BLaER1 (cell line): ENCODE measurements around the gene PRKG1.
A peak's percentile ranks its signal among the peaks of the same experiment; 100 is the strongest.

Experiments
- H3K27ac ChIP-seq: shearing (Covaris generic); formaldehyde crosslinking; 2 replicates; pipeline ENCODE4 v1.8.1; 2022
- H3K27me3 ChIP-seq: shearing (Covaris generic); formaldehyde crosslinking; 2 replicates; pipeline ENCODE4 v1.8.1; 2022
- H3K36me3 ChIP-seq: shearing (Covaris generic); formaldehyde crosslinking; 2 replicates; pipeline ENCODE4 v1.8.1; 2022
- H3K4me1 ChIP-seq: shearing (Covaris generic); formaldehyde crosslinking; 2 replicates; pipeline ENCODE4 v1.8.1; 2022
- H3K4me2 ChIP-seq: shearing (Covaris generic); formaldehyde crosslinking; 2 replicates; pipeline ENCODE4 v1.8.1; 2022
- H3K4me3 ChIP-seq: shearing (Covaris generic); formaldehyde crosslinking; 2 replicates; pipeline ENCODE4 v1.8.1; 2022
- H3K9ac ChIP-seq: shearing (Covaris generic); formaldehyde crosslinking; 2 replicates; pipeline ENCODE4 v1.8.1; 2022
- H3K9me3 ChIP-seq: shearing (Covaris generic); formaldehyde crosslinking; 2 replicates; pipeline ENCODE4 v1.8.1; 2022
- H4K20me1 ChIP-seq: shearing (Covaris generic); formaldehyde crosslinking; 2 replicates; pipeline ENCODE4 v1.8.1; 2022
- Cebpa-rat ChIP-seq: shearing (Covaris generic); IDR thresholded peaks from 2 replicates; pipeline ENCODE4 v1.8.1; 2022

Gene PRKG1

DNA sequence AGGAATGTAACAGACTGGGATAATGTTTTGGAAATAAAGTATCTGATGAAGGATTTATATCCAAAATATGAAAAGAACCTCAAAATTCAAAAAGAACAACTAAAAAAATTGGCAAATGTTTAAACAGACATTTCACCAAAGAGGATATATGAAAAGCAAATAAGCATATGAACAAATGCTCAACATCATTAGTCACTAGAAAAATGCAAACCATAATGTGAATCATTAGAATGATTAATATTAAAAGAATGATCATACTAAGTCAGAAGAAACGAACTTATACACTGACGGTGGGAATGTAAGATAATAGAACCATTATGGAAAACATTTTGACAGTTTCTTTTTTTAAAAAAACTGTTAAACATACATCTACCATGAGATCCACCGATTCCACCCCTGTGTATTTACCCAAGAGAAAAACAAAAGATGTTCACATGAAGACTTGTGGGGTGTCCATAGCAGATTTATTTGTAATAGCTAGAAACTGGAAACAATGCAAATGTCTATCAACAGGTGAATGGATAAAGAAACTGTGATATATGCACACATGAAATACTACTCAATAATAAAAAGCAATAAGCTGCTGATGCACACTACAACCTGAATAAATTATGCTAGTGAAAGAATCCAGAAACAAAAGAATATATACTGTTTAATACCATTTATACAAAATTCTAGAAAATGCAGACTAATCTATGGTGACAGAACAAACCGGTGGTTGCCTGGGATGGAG is 35.7 kb downstream of the PRKG1 start:
- TF ChIP-seq Cebpa-rat, result no peak
- no peaks in the 10 kb centered on the region for H3K4me1 ChIP-seq
- H3K4me3 ChIP-seq, result no peak overlapping the region
- H3K4me2 ChIP-seq, result no peak overlapping the region
- no peaks in the 10 kb centered on the region for H4K20me1 ChIP-seq
- no peaks in the 10 kb centered on the region for H3K36me3 ChIP-seq
- H3K9me3 ChIP-seq, result no peaks in the 10 kb centered on the region
- no peak overlapping the region for H3K27ac ChIP-seq
- H3K9ac ChIP-seq, result no peak overlapping the region
- H3K27me3 ChIP-seq, result no peaks in the 10 kb centered on the region

DNA sequence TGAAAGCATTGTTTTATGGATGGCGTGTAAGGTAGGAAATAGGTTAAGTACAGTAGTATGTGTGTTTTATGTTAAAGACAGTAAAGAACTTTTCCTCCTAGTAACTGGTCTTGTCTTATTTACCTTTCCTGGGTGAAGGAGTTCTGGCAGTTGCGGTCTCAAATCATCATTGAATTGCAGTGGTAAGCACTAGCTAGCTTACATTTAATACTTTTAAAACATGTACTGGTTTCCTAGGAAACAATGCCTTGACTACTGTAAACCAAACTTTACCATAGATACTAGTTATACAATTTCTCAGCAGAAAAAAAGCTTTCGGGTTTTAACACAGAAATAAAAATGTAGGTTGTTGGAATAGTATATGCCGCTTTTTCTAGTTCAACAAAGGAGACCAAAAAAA is 37.7 kb downstream of the PRKG1 start:
- Histone ChIP-seq H3K36me3 (no peaks in the 10 kb centered on the region), H3K27ac (no peak overlapping the region), H3K4me3 (no peak overlapping the region), H3K4me1 (no peaks in the 10 kb centered on the region), H4K20me1 (no peaks in the 10 kb centered on the region), H3K27me3 (no peaks in the 10 kb centered on the region), H3K9me3 (no peaks in the 10 kb centered on the region), H3K9ac (no peak overlapping the region), H3K4me2 (no peak overlapping the region)
- TF ChIP-seq Cebpa-rat, result no peak

DNA sequence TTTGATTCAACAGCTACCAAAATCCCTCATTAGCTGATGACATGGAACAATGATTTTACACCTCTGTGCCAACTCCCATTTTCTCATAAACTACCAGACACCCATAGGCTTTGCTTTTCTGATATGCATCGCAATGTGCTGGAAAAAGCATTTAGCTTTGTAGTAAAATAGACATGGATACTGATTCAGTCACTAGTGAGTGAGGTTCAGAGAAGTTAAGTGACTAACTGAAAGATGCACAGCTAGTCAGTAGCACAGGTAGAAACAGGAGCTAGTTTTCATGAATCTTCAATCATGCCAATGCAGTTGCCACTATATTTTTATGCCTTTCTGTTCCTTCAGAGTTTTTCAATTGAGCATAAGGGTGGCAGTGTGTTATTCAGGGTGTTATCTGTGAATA is 38.7 kb downstream of the PRKG1 start:
- Histone ChIP-seq H3K4me3 (no peak overlapping the region), H3K27me3 (no peaks in the 10 kb centered on the region), H4K20me1 (no peaks in the 10 kb centered on the region), H3K4me1 (no peaks in the 10 kb centered on the region), H3K9ac (no peak overlapping the region), H3K36me3 (no peaks in the 10 kb centered on the region), H3K9me3 (no peaks in the 10 kb centered on the region), H3K4me2 (no peak overlapping the region), H3K27ac (no peak overlapping the region)
- TF ChIP-seq Cebpa-rat, result no peak

DNA sequence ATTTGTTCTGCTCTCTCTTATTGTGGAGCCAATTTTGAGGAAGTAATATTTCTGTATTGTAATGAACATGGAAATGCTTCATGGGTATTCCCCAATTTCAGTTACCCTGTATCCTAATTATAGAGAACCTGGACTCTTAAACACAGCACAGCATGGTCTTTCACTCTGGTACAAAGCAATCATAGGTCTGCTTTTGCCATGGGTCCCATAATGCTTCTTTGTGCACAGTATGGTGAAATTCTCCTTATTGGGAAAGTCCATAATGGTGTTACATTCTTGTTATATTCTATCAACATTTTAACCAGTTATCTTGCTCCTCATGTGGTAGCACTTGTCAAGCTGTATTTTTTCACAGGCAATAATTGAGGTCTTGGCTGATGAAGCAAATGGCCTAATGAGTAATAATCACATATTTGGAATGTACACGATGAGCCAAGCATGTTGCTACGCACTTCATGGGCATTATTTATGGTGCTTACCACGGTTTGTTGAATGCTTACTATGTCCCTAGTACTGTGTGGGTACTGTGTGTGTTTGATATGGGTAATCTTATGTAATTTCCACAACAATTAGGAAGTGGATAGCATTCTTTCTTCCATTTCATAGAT is 42.9 kb downstream of the PRKG1 start:
- Histone ChIP-seq H3K36me3 (no peaks in the 10 kb centered on the region), H3K27me3 (no peaks in the 10 kb centered on the region), H3K9ac (no peak overlapping the region), H3K4me2 (no peak overlapping the region), H3K9me3 (no peaks in the 10 kb centered on the region), H4K20me1 (no peaks in the 10 kb centered on the region), H3K27ac (no peak overlapping the region), H3K4me1 (peaks cover 18% of the 10 kb centered on the region), H3K4me3 (no peak overlapping the region)
- no peak for TF ChIP-seq Cebpa-rat

DNA sequence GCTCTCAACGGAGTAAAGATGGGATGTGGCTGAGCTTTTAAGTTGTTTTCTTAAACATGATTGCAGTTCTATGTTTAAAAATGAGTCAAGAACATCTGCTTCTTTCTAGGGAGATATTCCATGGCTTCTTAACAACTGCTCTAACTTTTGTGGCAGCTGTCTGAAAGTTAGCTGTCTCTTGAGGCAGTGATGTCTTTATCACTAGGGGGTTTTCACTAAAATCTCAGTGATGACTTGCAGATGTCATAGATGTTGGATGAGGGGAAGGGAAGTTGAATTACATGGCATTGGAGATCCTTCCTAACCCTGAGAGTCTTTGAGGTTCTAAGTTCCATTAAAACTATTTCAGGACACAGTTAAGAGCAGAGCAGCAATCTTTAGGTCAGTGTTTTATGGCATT is 43.5 kb downstream of the PRKG1 start:
- TF ChIP-seq Cebpa-rat, result no peak
- no peaks in the 10 kb centered on the region for H3K9me3 ChIP-seq
- peaks cover 18% of the 10 kb centered on the region for H3K4me1 ChIP-seq
- no peak overlapping the region for H3K9ac ChIP-seq
- H3K4me3 ChIP-seq, result no peak overlapping the region
- H3K4me2 ChIP-seq, result no peak overlapping the region
- no peak overlapping the region for H3K27ac ChIP-seq
- no peaks in the 10 kb centered on the region for H3K27me3 ChIP-seq
- H4K20me1 ChIP-seq, result no peaks in the 10 kb centered on the region
- H3K36me3 ChIP-seq, result no peaks in the 10 kb centered on the region

DNA sequence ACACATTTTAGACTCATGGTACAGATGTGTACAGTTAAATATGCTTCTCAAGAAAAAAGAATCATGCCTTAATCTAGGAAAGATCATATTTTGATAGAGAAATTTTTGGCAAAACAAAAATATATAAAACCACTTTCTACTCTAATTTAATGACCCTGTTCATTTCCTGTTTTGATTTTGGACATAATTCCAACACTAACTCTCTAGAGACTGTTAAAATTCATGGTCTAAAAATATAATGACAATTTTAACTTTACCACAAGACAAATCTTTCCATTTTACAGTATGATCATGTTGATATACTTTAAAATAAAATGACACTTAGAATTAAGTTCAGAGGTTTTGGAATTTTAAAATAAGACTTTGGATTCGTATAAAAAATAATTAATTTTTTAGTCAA is 45.2 kb downstream of the PRKG1 start:
- TF ChIP-seq Cebpa-rat, result no peak
- no peaks in the 10 kb centered on the region for H3K9me3 ChIP-seq

DNA sequence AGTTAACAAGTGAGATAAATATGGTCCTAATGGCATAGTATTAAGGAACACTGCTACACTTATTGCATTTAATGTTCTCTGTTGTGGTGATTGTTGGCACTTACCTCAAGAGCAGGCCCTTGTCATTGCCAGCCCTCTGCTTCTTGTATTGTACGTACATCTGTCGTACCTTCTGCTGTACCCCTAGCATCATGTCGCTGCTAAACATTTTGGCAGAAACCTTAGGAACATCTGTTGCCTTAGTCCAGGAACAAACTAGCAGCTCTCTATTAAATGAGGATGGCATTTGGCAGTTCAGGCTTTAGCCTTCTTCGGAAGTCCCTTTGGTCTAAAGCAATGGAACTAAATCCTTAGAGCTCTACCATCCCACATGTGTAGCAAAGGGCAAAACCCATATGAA is 47.6 kb downstream of the PRKG1 start:
- H3K27me3 ChIP-seq, result no peaks in the 10 kb centered on the region
- peaks cover 18% of the 10 kb centered on the region for H3K4me1 ChIP-seq
- H3K4me3 ChIP-seq, result no peak overlapping the region
- no peak overlapping the region for H3K27ac ChIP-seq
- H3K9me3 ChIP-seq, result no peaks in the 10 kb centered on the region
- no peaks in the 10 kb centered on the region for H4K20me1 ChIP-seq
- no peaks in the 10 kb centered on the region for H3K36me3 ChIP-seq
- H3K9ac ChIP-seq, result no peak overlapping the region
- TF ChIP-seq Cebpa-rat, result no peak
- no peak overlapping the region for H3K4me2 ChIP-seq

More for the DNA sequence above, 45.2 kb downstream of the PRKG1 start:
- H4K20me1 ChIP-seq, result no peaks in the 10 kb centered on the region
- H3K4me1 ChIP-seq, result peaks cover 18% of the 10 kb centered on the region
- no peak overlapping the region for H3K9ac ChIP-seq
- H3K4me2 ChIP-seq, result peak overlapping the region; percentile 44; the same call in 1 of the 2 replicates
- H3K4me3 ChIP-seq, result no peak overlapping the region
- H3K27me3 ChIP-seq, result no peaks in the 10 kb centered on the region
- H3K27ac ChIP-seq, result no peak overlapping the region
- no peaks in the 10 kb centered on the region for H3K36me3 ChIP-seq

DNA sequence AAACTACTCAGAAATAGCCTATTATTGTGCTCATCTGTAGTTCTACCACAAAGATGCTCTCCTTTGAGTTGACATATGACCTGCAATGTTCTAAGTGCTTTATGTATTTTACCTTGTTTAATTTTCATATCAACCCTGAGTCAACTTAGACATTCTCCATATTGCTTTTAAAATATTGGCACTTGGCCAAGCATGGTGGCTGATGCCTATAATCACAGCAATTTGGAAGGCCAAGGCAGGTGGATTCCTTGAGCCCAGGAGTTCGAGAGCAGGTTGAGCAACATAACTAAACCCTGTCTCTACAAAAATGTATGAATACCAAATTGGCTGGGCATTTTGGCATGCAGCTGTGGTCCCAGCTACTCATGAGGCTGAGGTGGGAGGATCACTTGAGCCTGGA is 50.6 kb downstream of the PRKG1 start:
- Histone ChIP-seq H3K27me3 (no peaks in the 10 kb centered on the region), H3K4me3 (no peak overlapping the region), H3K4me2 (no peak overlapping the region), H3K9ac (no peak overlapping the region), H3K27ac (no peak overlapping the region), H3K4me1 (peaks cover 5% of the 10 kb centered on the region), H3K36me3 (no peaks in the 10 kb centered on the region), H4K20me1 (no peaks in the 10 kb centered on the region), H3K9me3 (no peaks in the 10 kb centered on the region)
- TF ChIP-seq Cebpa-rat, result no peak

DNA sequence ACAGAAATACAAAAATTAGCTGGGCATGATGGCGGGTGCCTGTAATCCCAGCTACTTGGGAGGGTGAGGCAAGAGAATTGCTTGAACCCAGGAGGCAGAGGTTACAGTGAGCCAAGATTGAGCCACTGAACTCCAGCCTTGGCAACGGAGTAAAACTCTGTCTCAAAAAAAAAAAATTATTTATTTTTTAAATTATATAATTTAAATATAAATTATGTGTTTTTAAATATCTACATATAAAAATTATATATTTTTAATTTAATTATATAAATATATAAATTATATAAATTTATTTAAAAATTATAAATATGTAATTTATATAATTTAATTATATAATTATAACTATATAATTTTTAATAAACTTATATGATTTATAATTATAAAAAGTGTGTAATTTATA is 51.2 kb downstream of the PRKG1 start:
- Histone ChIP-seq H3K4me3 (no peak overlapping the region), H3K4me1 (no peaks in the 10 kb centered on the region), H3K27me3 (no peaks in the 10 kb centered on the region), H3K9me3 (no peaks in the 10 kb centered on the region), H3K36me3 (no peaks in the 10 kb centered on the region), H4K20me1 (no peaks in the 10 kb centered on the region), H3K9ac (no peak overlapping the region), H3K4me2 (no peak overlapping the region), H3K27ac (no peak overlapping the region)
- TF ChIP-seq Cebpa-rat, result no peak

DNA sequence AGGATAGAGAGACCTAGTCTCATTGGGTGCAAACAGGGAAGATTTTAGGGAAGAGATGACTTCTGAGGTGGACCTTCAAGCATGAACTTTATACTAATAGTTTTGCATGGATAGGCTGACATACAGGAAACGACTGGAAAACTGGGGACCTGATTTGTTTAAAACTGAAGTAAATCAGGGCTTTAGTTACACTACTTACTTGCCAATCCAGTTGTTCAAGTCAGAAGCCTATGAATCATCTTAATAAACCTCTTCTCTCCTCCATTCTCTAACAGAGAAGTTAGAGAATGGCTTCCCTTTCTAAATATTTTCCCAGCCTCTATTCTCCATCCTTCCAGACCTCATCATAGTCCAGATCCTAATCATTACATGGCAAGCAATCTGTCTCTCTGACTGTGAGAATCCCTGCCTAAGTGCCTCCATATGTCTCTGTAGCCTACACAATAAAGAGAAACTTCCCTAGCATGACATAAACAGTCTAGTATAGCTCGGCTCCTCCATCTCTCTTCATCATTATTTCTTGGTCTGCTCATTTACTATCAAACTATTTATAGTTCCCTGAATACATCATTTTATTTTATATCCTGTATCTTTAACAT is 55.8 kb downstream of the PRKG1 start:
- no peaks in the 10 kb centered on the region for H4K20me1 ChIP-seq
- H3K4me1 ChIP-seq, result no peaks in the 10 kb centered on the region
- H3K9me3 ChIP-seq, result no peaks in the 10 kb centered on the region
- no peaks in the 10 kb centered on the region for H3K36me3 ChIP-seq
- no peak overlapping the region for H3K4me3 ChIP-seq
- no peaks in the 10 kb centered on the region for H3K27me3 ChIP-seq
- H3K9ac ChIP-seq, result no peak overlapping the region
- H3K27ac ChIP-seq, result no peak overlapping the region
- TF ChIP-seq Cebpa-rat, result no peak
- no peak overlapping the region for H3K4me2 ChIP-seq
